IPS-18c (cell line): Measurements from ENCODE around the gene GGA1.

Source experiments
- H3K4me3 ChIP-seq: 2 replicates; pipeline ENCODE4 v1.7.0; 2013; ENCODE audit warnings: low read depth, mild to moderate bottlenecking, low read length, moderate library complexity; ENCODE audit not compliant: insufficient read depth
- H3K9me3 ChIP-seq: one replicate; pipeline ENCODE4 v1.6.1; 2013; ENCODE audit warnings: mild to moderate bottlenecking, low read length, moderate library complexity; ENCODE audit not compliant: control insufficient read depth, insufficient read depth

The GGA1 gene

GRCh38 chr22:37621352-37621860 lies 12.8 kb downstream of the GGA1 start:
- Histone ChIP-seq H3K9me3 (no peaks in the 10 kb centered on the region), H3K4me3 (no peak overlapping the region)

GRCh38 chr22:37623075-37624016 lies 14.7 kb downstream of the GGA1 start:
- no peak overlapping the region for H3K4me3 ChIP-seq
- no peaks in the 10 kb centered on the region for H3K9me3 ChIP-seq

- Histone ChIP-seq H3K9me3 (no peaks in the 10 kb centered on the region), H3K4me3 (no peak overlapping the region)
Measured at GRCh38 chr22:37624017-37624365, 15.4 kb downstream of the GGA1 start.

GRCh38 chr22:37624876-37625275 lies 16.2 kb downstream of the GGA1 start:
- no peaks in the 10 kb centered on the region for H3K9me3 ChIP-seq
- no peak overlapping the region for H3K4me3 ChIP-seq

- H3K9me3 ChIP-seq, result no peaks in the 10 kb centered on the region
- no peak overlapping the region for H3K4me3 ChIP-seq
Measured at GRCh38 chr22:37625737-37626136, 17.1 kb downstream of the GGA1 start.

GRCh38 chr22:37626144-37626543 lies 17.5 kb downstream of the GGA1 start:
- Histone ChIP-seq H3K4me3 (no peak overlapping the region), H3K9me3 (no peaks in the 10 kb centered on the region)

- Histone ChIP-seq H3K9me3 (no peaks in the 10 kb centered on the region), H3K4me3 (no peak overlapping the region)
Measured at GRCh38 chr22:37626556-37627075, 18.0 kb downstream of the GGA1 start.

GRCh38 chr22:37627121-37627520 lies 18.5 kb downstream of the GGA1 start:
- Histone ChIP-seq H3K9me3 (no peaks in the 10 kb centered on the region), H3K4me3 (no peak overlapping the region)

GRCh38 chr22:37627545-37627944 lies 18.9 kb downstream of the GGA1 start:
- Histone ChIP-seq H3K9me3 (no peaks in the 10 kb centered on the region), H3K4me3 (no peak overlapping the region)

GRCh38 chr22:37628830-37629229 lies 20.2 kb downstream of the GGA1 start:
- no peak overlapping the region for H3K4me3 ChIP-seq
- H3K9me3 ChIP-seq, result no peaks in the 10 kb centered on the region

GRCh38 chr22:37629928-37630327 lies 21.3 kb downstream of the GGA1 start:
- H3K4me3 ChIP-seq, result no peak overlapping the region
- H3K9me3 ChIP-seq, result no peaks in the 10 kb centered on the region

- no peaks in the 10 kb centered on the region for H3K9me3 ChIP-seq
- H3K4me3 ChIP-seq, result no peak overlapping the region
Measured at GRCh38 chr22:37630839-37631435, 22.3 kb downstream of the GGA1 start.

GRCh38 chr22:37631448-37632173 lies 23.0 kb downstream of the GGA1 start:
- H3K9me3 ChIP-seq, result no peaks in the 10 kb centered on the region

GRCh38 chr22:37632174-37633088 lies 23.8 kb downstream of the GGA1 start:
- Histone ChIP-seq H3K9me3 (no peaks in the 10 kb centered on the region), H3K4me3 (no peak overlapping the region)

More at GRCh38 chr22:37631448-37632173, 23.0 kb downstream of the GGA1 start:
- no peak overlapping the region for H3K4me3 ChIP-seq

- no peaks in the 10 kb centered on the region for H3K9me3 ChIP-seq
- no peak overlapping the region for H3K4me3 ChIP-seq
Measured at GRCh38 chr22:37633089-37633624, 24.5 kb downstream of the GGA1 start.

GRCh38 chr22:37633625-37634416 lies 25.2 kb downstream of the GGA1 start:
- Histone ChIP-seq H3K9me3 (no peaks in the 10 kb centered on the region), H3K4me3 (no peak overlapping the region)
